ENCODE data around the gene PUM2.
"Not testable (repeated sequence)": the region's sequence is repeated elsewhere in the genome, so short reads cannot be mapped to it uniquely, and the experiment has no call there.

PUM2 gene

GRCh38 chr2:20235655-20236305 lies 114.9 kb downstream of the PUM2 start:
- H3K9ac ChIP-seq (ENCODE audit: low read length): no peak overlapping the region
- H3K27ac ChIP-seq (ENCODE audit: low read depth, low read length): no peak overlapping the region
- no peaks in the 10 kb centered on the region for H3K9me3 ChIP-seq (ENCODE audit: insufficient read depth, low read length)
- H4K20me1 ChIP-seq (ENCODE audit: low read depth, low read length): no peaks in the 10 kb centered on the region
- H2AFZ ChIP-seq (ENCODE audit: low read depth, low read length, severe bottlenecking): no peak overlapping the region
- H3K79me2 ChIP-seq (ENCODE audit: insufficient read depth, low read length): no peaks in the 10 kb centered on the region
- H3F3A ChIP-seq (ENCODE audit: insufficient read depth): no peaks in the 10 kb centered on the region
- H3K9me2 ChIP-seq (replicated peaks; ENCODE audit: insufficient read depth, low read length): no peaks in the 10 kb centered on the region
- TF ChIP-seq EZH2phosphoT487 (conservative IDR thresholded peaks at IDR 0.05; ENCODE audit: low read length) (no peak), CTCF (IDR thresholded peaks at IDR 0.05; ENCODE audit: insufficient read depth, low read length, poor library complexity, severe bottlenecking) (no peak)
- H3K4me3 ChIP-seq (ENCODE audit: insufficient read depth, low read length, poor library complexity, severe bottlenecking): no peak overlapping the region
- H3K4me2 ChIP-seq (ENCODE audit: low read depth, low read length, poor library complexity, severe bottlenecking): no peak overlapping the region
- no peaks in the 10 kb centered on the region for H3K27me3 ChIP-seq (ENCODE audit: low read length)
- no peaks in the 10 kb centered on the region for H3K36me3 ChIP-seq (ENCODE audit: low read length)

GRCh38 chr2:20234597-20234996 lies 116.0 kb downstream of the PUM2 start:
- H4K20me1 ChIP-seq (ENCODE audit: low read depth, low read length); H3K9me2 ChIP-seq (replicated peaks; ENCODE audit: insufficient read depth, low read length); H3K27me3 ChIP-seq (ENCODE audit: low read length); H3K4me3 ChIP-seq (ENCODE audit: insufficient read depth, low read length, poor library complexity, severe bottlenecking); H2AFZ ChIP-seq (ENCODE audit: low read depth, low read length, severe bottlenecking); H3K9me3 ChIP-seq (ENCODE audit: insufficient read depth, low read length); H3K79me2 ChIP-seq (ENCODE audit: insufficient read depth, low read length); H3F3A ChIP-seq (ENCODE audit: insufficient read depth); H3K36me3 ChIP-seq (ENCODE audit: low read length); H3K4me2 ChIP-seq (ENCODE audit: low read depth, low read length, poor library complexity, severe bottlenecking); H3K27ac ChIP-seq (ENCODE audit: low read depth, low read length); H3K9ac ChIP-seq (ENCODE audit: low read length): not testable (repeated sequence)

- Histone ChIP-seq H4K20me1 (ENCODE audit: low read depth, low read length) (no peaks in the 10 kb centered on the region), H2AFZ (ENCODE audit: low read depth, low read length, severe bottlenecking) (no peak overlapping the region), H3K27me3 (ENCODE audit: low read length) (no peaks in the 10 kb centered on the region), H3K9ac (ENCODE audit: low read length) (no peak overlapping the region), H3F3A (ENCODE audit: insufficient read depth) (no peaks in the 10 kb centered on the region), H3K79me2 (ENCODE audit: insufficient read depth, low read length) (no peaks in the 10 kb centered on the region), H3K4me3 (ENCODE audit: insufficient read depth, low read length, poor library complexity, severe bottlenecking) (no peak overlapping the region), H3K36me3 (ENCODE audit: low read length) (no peaks in the 10 kb centered on the region), H3K9me3 (ENCODE audit: insufficient read depth, low read length) (no peaks in the 10 kb centered on the region), H3K27ac (ENCODE audit: low read depth, low read length) (no peak overlapping the region), H3K9me2 (replicated peaks; ENCODE audit: insufficient read depth, low read length) (no peaks in the 10 kb centered on the region), H3K4me2 (ENCODE audit: low read depth, low read length, poor library complexity, severe bottlenecking) (no peak overlapping the region)
- TF ChIP-seq CTCF (IDR thresholded peaks at IDR 0.05; ENCODE audit: insufficient read depth, low read length, poor library complexity, severe bottlenecking) (no peak), EZH2phosphoT487 (conservative IDR thresholded peaks at IDR 0.05; ENCODE audit: low read length) (no peak)
These were observed 117.8 kb downstream of the PUM2 start for GRCh38 chr2:20232837-20233207.

GRCh38 chr2:20231598-20232026 lies 119.0 kb downstream of the PUM2 start:
- Histone ChIP-seq H3F3A (ENCODE audit: insufficient read depth) (no peaks in the 10 kb centered on the region), H3K27me3 (ENCODE audit: low read length) (no peaks in the 10 kb centered on the region), H3K4me3 (ENCODE audit: insufficient read depth, low read length, poor library complexity, severe bottlenecking) (no peak overlapping the region), H3K36me3 (ENCODE audit: low read length) (no peaks in the 10 kb centered on the region), H3K27ac (ENCODE audit: low read depth, low read length) (no peak overlapping the region), H3K4me2 (ENCODE audit: low read depth, low read length, poor library complexity, severe bottlenecking) (no peak overlapping the region), H3K9me3 (ENCODE audit: insufficient read depth, low read length) (no peaks in the 10 kb centered on the region), H4K20me1 (ENCODE audit: low read depth, low read length) (no peaks in the 10 kb centered on the region), H3K9ac (ENCODE audit: low read length) (no peak overlapping the region), H3K79me2 (ENCODE audit: insufficient read depth, low read length) (no peaks in the 10 kb centered on the region), H2AFZ (ENCODE audit: low read depth, low read length, severe bottlenecking) (no peak overlapping the region), H3K9me2 (replicated peaks; ENCODE audit: insufficient read depth, low read length) (no peaks in the 10 kb centered on the region)
- TF ChIP-seq CTCF (IDR thresholded peaks at IDR 0.05; ENCODE audit: insufficient read depth, low read length, poor library complexity, severe bottlenecking): no peak
- no peak for TF ChIP-seq EZH2phosphoT487 (conservative IDR thresholded peaks at IDR 0.05; ENCODE audit: low read length)
